OCI-LY7 (cell line): ENCODE data around the gene BABAM1. TPM values are rescaled to one million over a fixed set of nuclear protein-coding genes. Genes with fewer than 3 reads are reported as not detected.

Experiments
- BruUV-seq: library from RNA; stranded (reverse); fragments of 400-500 nt; replicated peaks from 2 replicates; lab custom pipeline; 2021; lab: Mats Ljungman, UMichigan
- CTCF ChIA-PET: fragments of 300-600 bp; sonication (Branson Sonifier 250); formaldehyde crosslinking; loops from one replicate; lab custom pipeline; 2022; ENCODE audit warnings: antibody characterized with exemption; ENCODE audit not compliant: unreplicated experiment; lab: Charles Lee
- POLR2A ChIA-PET: fragments of 300-600 bp; sonication (Branson Sonifier 250); formaldehyde crosslinking; loops from one replicate; lab custom pipeline; 2022; ENCODE audit warnings: antibody characterized with exemption; lab: Charles Lee
- DNase-seq: peaks from one replicate; pipeline ENCODE4 v3.0.0-alpha.2; 2015; ENCODE audit warnings: low spot score
- H2AFZ ChIP-seq: fragments of 200-600 bp; sonication (generic), shearing (Covaris generic); 2 replicates; pipeline ENCODE4 v1.6.1; 2014; ENCODE audit warnings: mild to moderate bottlenecking, antibody characterized with exemption, low read length, moderate library complexity
- H3K27ac ChIP-seq: fragments of 200-600 bp; sonication (generic); 2 replicates; pipeline ENCODE4 v1.5.1; 2014; ENCODE audit warnings: mixed run types, low read depth, mild to moderate bottlenecking, moderate library complexity, low read length, inconsistent platforms; ENCODE audit not compliant: poor library complexity, severe bottlenecking
- H3K36me3 ChIP-seq: fragments of 200-600 bp; sonication (generic); 2 replicates; pipeline ENCODE4 v1.6.1; 2014; ENCODE audit warnings: mild to moderate bottlenecking, antibody characterized with exemption, low read length, moderate library complexity, mixed read lengths; ENCODE audit not compliant: insufficient read depth
- H3K4me1 ChIP-seq: fragments of 200-600 bp; sonication (generic); 2 replicates; pipeline ENCODE4 v1.5.1; 2014; ENCODE audit warnings: mild to moderate bottlenecking, low read length; ENCODE audit not compliant: insufficient read depth, poor library complexity, severe bottlenecking
- H3K4me2 ChIP-seq: fragments of 200-600 bp; sonication (generic); 2 replicates; pipeline ENCODE4 v1.6.1; 2014; ENCODE audit warnings: mild to moderate bottlenecking, low read length
- H3K4me3 ChIP-seq: fragments of 200-600 bp; sonication (generic); 2 replicates; pipeline ENCODE4 v1.5.1; 2014; ENCODE audit warnings: mild to moderate bottlenecking, low read depth, low read length; ENCODE audit not compliant: poor library complexity, severe bottlenecking
- H3K79me2 ChIP-seq: fragments of 200-600 bp; sonication (generic); 2 replicates; pipeline ENCODE4 v1.6.1; 2016; ENCODE audit warnings: low read depth, mild to moderate bottlenecking, low read length, moderate library complexity, mixed read lengths; ENCODE audit not compliant: insufficient read depth
- H3K9me2 ChIP-seq: fragments of 200-600 bp; sonication (generic); 2 replicates; pipeline ENCODE4 v1.6.1; 2016; ENCODE audit warnings: mild to moderate bottlenecking, low read length, mixed read lengths; ENCODE audit not compliant: insufficient read depth
- H3K9me3 ChIP-seq: fragments of 200-600 bp; sonication (generic); 2 replicates; pipeline ENCODE4 v1.6.1; 2014; ENCODE audit warnings: mild to moderate bottlenecking, mixed run types, low read length, mixed read lengths
- H4K20me1 ChIP-seq: fragments of 200-600 bp; sonication (generic); 2 replicates; pipeline ENCODE4 v1.6.1; 2014; ENCODE audit warnings: mild to moderate bottlenecking, antibody characterized with exemption, low read length, moderate library complexity, mixed read lengths; ENCODE audit not compliant: insufficient read depth
- CTCF ChIP-seq: fragments of 200-600 bp; sonication (generic); conservative IDR thresholded peaks from 2 replicates; pipeline ENCODE4 v1.5.1; 2014; ENCODE audit warnings: mild to moderate bottlenecking, antibody characterized with exemption, low read length, moderate library complexity, mixed read lengths
- EZH2phosphoT487 ChIP-seq: fragments of 200-600 bp; sonication (generic); IDR thresholded peaks from 2 replicates; pipeline ENCODE4 v1.6.1; 2018; ENCODE audit warnings: low read depth, borderline replicate concordance, mild to moderate bottlenecking, mixed run types, antibody characterized with exemption, low read length, moderate library complexity, mixed read lengths
- intact Hi-C: fragments of 100-400 bp; cut with micrococcal nuclease; formaldehyde crosslinking; loops from one replicate; pipeline ENCODE4 v1.10.0; 2022; ENCODE audit not compliant: unreplicated experiment
- total RNA-seq, 2 experiments: library from RNA; depleted of rRNA in 1 of 2; stranded (reverse); fragments of >200 nt in 1 of 2; shearing (Covaris generic) in 1 of 2; gene quantifications; 2 replicates each; pipeline ENCODE4 v1.2.3, GENCODE V29; 2014 to 2022

The BABAM1 gene
- total RNA-seq, 2 experiments from 2014 or later, result 79.0 to 118 TPM

- no peaks in the 10 kb centered on the region for H3K79me2 ChIP-seq
- DNase-seq, result no peak
- H3K36me3 ChIP-seq, result peaks cover 35% of the 10 kb centered on the region
- no peaks in the 10 kb centered on the region for H4K20me1 ChIP-seq
- CTCF ChIA-PET, result no interaction called here
- H3K4me3 ChIP-seq, result no peak overlapping the region
- no peaks in the 10 kb centered on the region for H3K9me3 ChIP-seq
- H3K27ac ChIP-seq, result no peak overlapping the region
- POLR2A ChIA-PET, result no interaction called here
- BruUV-seq, result no TSS peak
- intact Hi-C loops, result no loop called here
- H3K4me2 ChIP-seq, result no peak overlapping the region
- H3K4me1 ChIP-seq, result peaks cover 14% of the 10 kb centered on the region
- H3K9me2 ChIP-seq, result no peaks in the 10 kb centered on the region
- H2AFZ ChIP-seq, result no peak overlapping the region
- TF ChIP-seq EZH2phosphoT487 (no peak), CTCF (no peak)
These were observed 56.2 kb downstream of the BABAM1 start for GRCh38 chr19:17323300-17323963.

GRCh38 chr19:17323964-17324332, 56.7 kb downstream of the BABAM1 start:
- no peak overlapping the region for H3K4me2 ChIP-seq
- no TSS peak for BruUV-seq
- no peaks in the 10 kb centered on the region for H3K9me2 ChIP-seq
- TF ChIP-seq CTCF, result no peak
- no peak for TF ChIP-seq EZH2phosphoT487
- H3K79me2 ChIP-seq, result no peaks in the 10 kb centered on the region
- H3K27ac ChIP-seq, result no peak overlapping the region
- intact Hi-C loops, result no loop called here
- H3K4me3 ChIP-seq, result no peak overlapping the region
- H3K36me3 ChIP-seq, result peaks cover 35% of the 10 kb centered on the region
- H3K4me1 ChIP-seq, result peaks cover 14% of the 10 kb centered on the region
- no peak for DNase-seq
- no peaks in the 10 kb centered on the region for H3K9me3 ChIP-seq
- no peaks in the 10 kb centered on the region for H4K20me1 ChIP-seq
- CTCF ChIA-PET, result interaction anchor here (1.1 kb wide), 1 partner anchor 9 kb away, joined by 3 read pairs; no protein-coding TSS in a partner anchor
- H2AFZ ChIP-seq, result no peak overlapping the region
- POLR2A ChIA-PET, result no interaction called here
